ENCODE measurements around the gene AP5Z1.
A peak's percentile ranks its signal among the peaks of the same experiment; 100 is the strongest.

Gene AP5Z1

DNA sequence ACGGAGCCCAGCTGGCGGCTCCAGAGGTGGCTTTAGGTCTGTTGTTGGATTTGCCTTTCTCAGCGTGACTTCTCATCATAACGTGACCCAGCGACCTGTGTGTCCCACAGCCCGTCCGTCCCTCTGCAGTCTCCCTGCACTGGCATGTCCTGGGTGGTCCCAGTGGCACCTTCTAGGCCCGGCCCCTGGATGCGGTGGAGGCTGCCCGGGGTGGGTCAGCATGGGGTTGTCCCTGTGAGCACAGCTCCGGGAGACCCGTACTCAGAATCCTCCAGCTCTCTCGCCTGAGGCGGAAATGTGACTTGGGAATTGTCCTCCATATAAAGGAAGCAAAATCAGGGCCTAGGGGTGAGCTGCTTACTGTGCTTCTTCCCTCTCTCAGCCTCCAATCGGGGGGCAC, 25.6 kb upstream of the AP5Z1 start:
- no peak for DNase-seq (ENCODE audit: extremely low spot score)
- TF ChIP-seq, protein P1, sequence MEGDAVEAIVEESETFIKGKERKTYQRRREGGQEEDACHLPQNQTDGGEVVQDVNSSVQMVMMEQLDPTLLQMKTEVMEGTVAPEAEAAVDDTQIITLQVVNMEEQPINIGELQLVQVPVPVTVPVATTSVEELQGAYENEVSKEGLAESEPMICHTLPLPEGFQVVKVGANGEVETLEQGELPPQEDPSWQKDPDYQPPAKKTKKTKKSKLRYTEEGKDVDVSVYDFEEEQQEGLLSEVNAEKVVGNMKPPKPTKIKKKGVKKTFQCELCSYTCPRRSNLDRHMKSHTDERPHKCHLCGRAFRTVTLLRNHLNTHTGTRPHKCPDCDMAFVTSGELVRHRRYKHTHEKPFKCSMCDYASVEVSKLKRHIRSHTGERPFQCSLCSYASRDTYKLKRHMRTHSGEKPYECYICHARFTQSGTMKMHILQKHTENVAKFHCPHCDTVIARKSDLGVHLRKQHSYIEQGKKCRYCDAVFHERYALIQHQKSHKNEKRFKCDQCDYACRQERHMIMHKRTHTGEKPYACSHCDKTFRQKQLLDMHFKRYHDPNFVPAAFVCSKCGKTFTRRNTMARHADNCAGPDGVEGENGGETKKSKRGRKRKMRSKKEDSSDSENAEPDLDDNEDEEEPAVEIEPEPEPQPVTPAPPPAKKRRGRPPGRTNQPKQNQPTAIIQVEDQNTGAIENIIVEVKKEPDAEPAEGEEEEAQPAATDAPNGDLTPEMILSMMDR (IDR thresholded peaks at IDR 0.05; ENCODE audit: control extremely low read depth, extremely low read depth, low read depth, missing control alignments): no peak
- ChIA-PET CTCF (no interaction called here), POLR2A (interaction anchor here (0.7 kb wide), 1 partner anchor 440 kb away, joined by 3 read pairs; the partner anchor contains the start of gene WIPI2)

DNA sequence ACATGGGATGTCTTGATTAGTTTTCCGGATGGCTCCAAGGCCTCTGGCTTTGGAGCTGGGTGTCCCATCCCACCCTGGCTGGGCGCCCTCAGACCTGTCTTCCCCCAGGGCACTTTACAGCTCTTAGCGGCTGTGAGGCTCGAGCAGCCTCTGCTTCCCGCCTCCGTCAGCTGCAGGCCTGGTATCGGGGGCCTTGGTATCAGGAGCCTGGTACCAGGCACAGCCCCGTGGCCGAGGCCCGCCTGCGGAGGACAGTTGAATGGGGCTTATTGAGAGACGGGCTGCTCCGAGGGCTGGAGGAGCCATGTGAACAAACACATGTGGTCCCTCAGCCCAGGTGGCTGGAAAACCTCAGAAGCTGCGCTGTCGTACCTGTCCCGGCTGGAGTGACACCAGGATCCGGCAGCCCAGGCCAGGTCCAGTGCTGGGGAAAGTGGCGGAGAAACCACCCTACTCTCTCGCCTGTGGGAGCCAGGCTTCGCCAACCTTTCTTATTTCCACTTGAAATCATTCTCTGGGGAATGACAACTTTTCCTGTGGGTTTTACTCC, 23.9 kb upstream of the AP5Z1 start:
- ChIA-PET POLR2A (no interaction called here), CTCF (interaction anchor here (0.8 kb wide), 1 partner anchor 140 kb away, joined by 3 read pairs; no protein-coding TSS in a partner anchor)
- TF ChIP-seq, protein P1 (IDR thresholded peaks at IDR 0.05; ENCODE audit: control extremely low read depth, extremely low read depth, low read depth, missing control alignments): no peak
- no peak for DNase-seq (ENCODE audit: extremely low spot score)

DNA sequence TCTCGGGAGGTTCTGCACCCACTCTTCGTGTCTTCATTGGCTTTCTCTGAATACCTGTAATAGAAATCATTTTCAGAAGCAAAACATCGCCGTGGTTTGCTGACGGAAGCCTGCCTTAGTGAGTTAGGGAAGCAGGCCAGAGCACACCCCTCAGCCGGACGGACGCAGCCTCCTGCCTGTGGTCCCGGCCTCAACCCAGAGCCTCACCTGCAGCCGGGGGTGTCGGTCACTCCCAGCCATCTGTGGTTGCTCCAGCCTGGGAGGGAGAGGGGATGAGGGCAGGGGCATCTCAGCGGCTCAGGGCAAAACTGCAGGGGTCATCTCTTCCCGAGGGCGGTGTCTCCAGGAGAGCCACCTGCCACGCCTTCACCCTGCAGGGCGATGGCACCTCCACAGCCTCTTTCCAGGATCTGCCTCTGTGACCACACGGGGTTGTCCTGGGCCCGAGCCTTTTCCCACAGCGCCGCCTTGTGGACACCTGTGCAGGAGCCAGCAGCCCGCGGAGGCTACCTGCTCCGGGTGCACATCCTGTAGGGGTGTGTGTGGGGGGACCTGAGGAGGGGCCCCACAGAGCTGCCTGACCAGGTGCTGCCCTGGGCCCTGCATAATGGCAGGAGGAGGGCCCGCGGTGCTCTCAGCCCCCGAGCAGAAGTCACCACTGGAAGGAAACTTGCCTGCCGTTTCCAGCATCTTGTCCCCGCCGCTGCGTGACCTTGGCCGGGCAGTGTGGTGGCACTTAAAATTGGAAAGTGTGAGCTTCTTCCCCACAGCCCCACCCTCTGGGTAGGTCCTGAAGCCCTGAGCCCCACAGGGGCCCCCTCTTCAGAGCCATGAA, 21.6 kb upstream of the AP5Z1 start:
- TF ChIP-seq, protein P1 (IDR thresholded peaks at IDR 0.05; ENCODE audit: control extremely low read depth, extremely low read depth, low read depth, missing control alignments): peak; percentile 94
- POLR2A ChIA-PET: no interaction called here
- CTCF ChIA-PET: interaction anchor here (0.7 to 3.9 kb wide), 18 partner anchors 8 to 149 kb away, joined by 3 to 10 read pairs (median 3); no protein-coding TSS in a partner anchor
- DNase-seq (ENCODE audit: extremely low spot score): peak; percentile 89

DNA sequence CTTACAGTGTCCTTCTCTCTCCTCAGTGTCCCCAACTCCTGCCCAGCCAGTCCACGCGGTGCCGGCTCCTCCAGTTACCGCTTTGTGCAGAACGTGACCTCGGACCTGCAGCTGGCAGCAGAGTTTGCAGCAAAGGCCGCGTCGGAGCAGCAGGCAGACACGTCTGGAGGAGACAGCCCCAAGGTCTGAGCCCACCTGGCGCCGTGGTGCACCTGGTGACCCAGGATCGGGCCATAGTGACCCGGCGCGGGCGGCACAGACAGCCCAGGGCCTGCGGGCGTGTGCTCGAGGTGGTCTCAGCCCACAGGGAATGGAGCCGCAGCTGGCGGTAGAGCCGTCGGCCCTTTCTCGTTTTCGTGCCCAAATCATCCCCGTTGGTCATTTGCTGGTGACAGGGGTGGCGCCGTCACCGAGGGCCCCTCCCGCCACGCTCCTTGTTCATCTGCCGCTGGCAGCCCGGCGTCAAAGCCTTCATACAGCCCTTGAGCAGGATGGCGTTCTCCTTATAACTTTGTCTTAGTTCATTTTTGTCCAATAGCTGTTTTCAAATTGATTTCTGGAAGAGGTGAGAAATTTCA, 20.9 kb upstream of the AP5Z1 start:
- POLR2A ChIA-PET: interaction anchor here (0.8 kb wide), 1 partner anchor 21 kb away, joined by 4 read pairs; the partner anchor contains the start of gene AP5Z1
- no peak for DNase-seq (ENCODE audit: extremely low spot score)
- TF ChIP-seq, protein P1 (IDR thresholded peaks at IDR 0.05; ENCODE audit: control extremely low read depth, extremely low read depth, low read depth, missing control alignments): no peak
- CTCF ChIA-PET: interaction anchor here (0.7 to 3.9 kb wide), 13 partner anchors 8 to 150 kb away, joined by 3 to 10 read pairs (median 4); no protein-coding TSS in a partner anchor

DNA sequence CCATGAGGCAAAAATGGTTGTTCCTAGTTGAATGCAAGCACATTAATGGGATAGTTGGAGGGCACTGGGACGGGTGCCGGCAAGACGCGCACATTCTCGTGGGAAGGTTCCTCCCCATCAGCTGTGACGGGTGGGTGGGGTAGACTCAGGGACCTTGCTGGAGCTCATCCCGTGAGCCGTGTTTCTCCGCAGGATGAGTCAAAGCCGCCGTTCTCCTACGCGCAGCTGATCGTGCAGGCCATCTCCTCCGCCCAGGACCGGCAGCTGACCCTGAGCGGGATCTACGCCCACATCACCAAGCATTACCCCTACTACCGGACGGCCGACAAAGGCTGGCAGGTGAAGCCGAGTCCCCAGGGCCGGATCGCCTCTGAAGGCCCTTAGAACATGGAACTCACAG, 20.4 kb upstream of the AP5Z1 start:
- ChIA-PET POLR2A (interaction anchor here (0.8 kb wide), 1 partner anchor 20 kb away, joined by 4 read pairs; the partner anchor contains the start of gene AP5Z1), CTCF (interaction anchor here (1.0 to 3.9 kb wide), 11 partner anchors 8 to 150 kb away, joined by 3 to 10 read pairs (median 4); no protein-coding TSS in a partner anchor)
- TF ChIP-seq, protein P1 (IDR thresholded peaks at IDR 0.05; ENCODE audit: control extremely low read depth, extremely low read depth, low read depth, missing control alignments): no peak
- DNase-seq (ENCODE audit: extremely low spot score): no peak

DNA sequence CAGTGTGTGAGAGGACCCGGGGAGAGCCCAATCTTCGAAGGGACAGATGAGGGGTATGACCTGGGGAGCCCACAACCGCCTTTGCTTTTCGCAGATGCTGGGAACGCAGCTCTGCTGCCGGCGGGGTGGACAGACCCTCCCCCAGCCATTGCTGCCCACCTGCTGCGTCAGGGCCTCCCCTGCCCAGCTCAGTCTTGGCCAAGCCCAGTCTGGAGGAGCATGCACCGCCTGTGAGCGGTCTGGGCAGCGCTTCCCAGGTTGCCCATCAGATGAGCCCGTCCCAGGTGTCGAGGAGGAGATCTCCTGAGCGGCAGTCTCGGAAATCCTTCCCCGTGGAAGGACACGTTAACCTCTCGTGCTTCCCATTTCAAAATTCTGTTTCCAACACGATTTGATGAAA, 17.3 kb upstream of the AP5Z1 start:
- CTCF ChIA-PET: no interaction called here
- TF ChIP-seq, protein P1 (IDR thresholded peaks at IDR 0.05; ENCODE audit: control extremely low read depth, extremely low read depth, low read depth, missing control alignments): no peak
- DNase-seq (ENCODE audit: extremely low spot score): no peak
- POLR2A ChIA-PET: no interaction called here
